Suprapubic skin (tissue), 4 donors: ENCODE results near the gene WDR91. TPM values are rescaled to one million over a fixed set of nuclear protein-coding genes. Genes with fewer than 3 reads are reported as not detected.
A peak's percentile ranks its signal among the peaks of the same experiment; 100 is the strongest.

Experiments used
- DNase-seq, 2 donors: peaks; one replicate each; pipeline ENCODE4 v3.0.0-alpha.2; 2019; ENCODE audit warnings: low spot score in 2 of 2
- H3K27ac ChIP-seq: fragments of 200-600 bp; sonication (generic); one replicate; pipeline ENCODE4 v1.5.1; 2019
- H3K27me3 ChIP-seq: fragments of 200-600 bp; sonication (generic); one replicate; pipeline ENCODE4 v1.5.1; 2019
- H3K36me3 ChIP-seq: fragments of 200-600 bp; sonication (generic); one replicate; pipeline ENCODE4 v1.5.1; 2019
- H3K4me1 ChIP-seq: fragments of 200-600 bp; sonication (generic); one replicate; pipeline ENCODE4 v1.5.1; 2019
- H3K4me3 ChIP-seq: fragments of 200-600 bp; sonication (generic); one replicate; pipeline ENCODE4 v1.5.1; 2019; ENCODE audit warnings: mild to moderate bottlenecking
- H3K9me3 ChIP-seq: fragments of 200-600 bp; sonication (generic); one replicate; pipeline ENCODE4 v1.5.1; 2019
- CTCF ChIP-seq, 2 donors: fragments of 200-600 bp in 1 of 2; fragments of 450-650 bp in 1 of 2; sonication (generic) in 1 of 2; IDR thresholded peaks; one replicate each; pipeline ENCODE4 v1.5.1; 2016 to 2019; ENCODE audit warnings: antibody characterized with exemption in 2 of 2, mild to moderate bottlenecking in 1 of 2, moderate library complexity in 1 of 2
- EP300 ChIP-seq: sonication (generic); formaldehyde crosslinking; IDR thresholded peaks from one replicate; pipeline ENCODE4 v1.6.1; 2017; ENCODE audit warnings: antibody characterized with exemption
- POLR2A ChIP-seq, 2 donors: fragments of 450-650 bp; IDR thresholded peaks; one replicate each; pipeline ENCODE4 v1.6.1; 2017; ENCODE audit warnings: antibody characterized with exemption in 2 of 2, mild to moderate bottlenecking in 2 of 2, moderate library complexity in 2 of 2
- POLR2AphosphoS5 ChIP-seq, 3 donors: sonication (generic); formaldehyde crosslinking; IDR thresholded peaks; one replicate each; pipeline ENCODE4 v1.6.1; 2017; ENCODE audit warnings: antibody characterized with exemption in 3 of 3
- WGBS: methylation state at CpG from one replicate; pipeline ENCODE4 v1.1.5; 2018; 5-methylcytosine and 5-hydroxymethylcytosine counted together
- total RNA-seq, 4 donors: library from RNA; depleted of rRNA; stranded (reverse); fragments of >200 nt; gene quantifications; one replicate each; pipeline ENCODE4 v1.1.0, GENCODE V29; 2016

The WDR91 gene
- total RNA-seq, 4 donors from 2014 or later: 18.1 to 38.9 (median 29.4) TPM

- TF ChIP-seq POLR2A (IDR thresholded peaks at IDR 0.05): no peak
- no peak for TF ChIP-seq CTCF (IDR thresholded peaks at IDR 0.05)
- TF ChIP-seq POLR2AphosphoS5 (IDR thresholded peaks at IDR 0.05): no peak
- no peak for TF ChIP-seq EP300
- DNase-seq: no peak
- Histone ChIP-seq H3K36me3 (peaks cover 72% of the 10 kb centered on the region), H3K27ac (no peak overlapping the region), H3K9me3 (no peaks in the 10 kb centered on the region), H3K4me3 (no peak overlapping the region), H3K27me3 (no peaks in the 10 kb centered on the region), H3K4me1 (peaks cover 20% of the 10 kb centered on the region)
Observed at GRCh38 chr7:135190703-135191102, 20.6 kb downstream of the WDR91 start.

GRCh38 chr7:135189961-135190360, 21.4 kb downstream of the WDR91 start:
- TF ChIP-seq EP300 (no peak), POLR2AphosphoS5 (IDR thresholded peaks at IDR 0.05) (no peak), CTCF (IDR thresholded peaks at IDR 0.05) (no peak), POLR2A (IDR thresholded peaks at IDR 0.05) (no peak)
- Histone ChIP-seq H3K27ac (no peak overlapping the region), H3K27me3 (no peaks in the 10 kb centered on the region), H3K36me3 (peaks cover 72% of the 10 kb centered on the region), H3K4me1 (peaks cover 20% of the 10 kb centered on the region), H3K4me3 (no peak overlapping the region), H3K9me3 (no peaks in the 10 kb centered on the region)
- DNase-seq: no peak
- whole genome bisulfite sequencing: 61% methylated on average over 4 of the region's 4 CpGs

- TF ChIP-seq CTCF (IDR thresholded peaks at IDR 0.05): no peak
- no peak for TF ChIP-seq POLR2A (IDR thresholded peaks at IDR 0.05)
- no peak for TF ChIP-seq POLR2AphosphoS5 (IDR thresholded peaks at IDR 0.05)
- TF ChIP-seq EP300: no peak
- H3K36me3 ChIP-seq: peaks cover 72% of the 10 kb centered on the region
- peak in 1 of 2 donors; percentile 38 for DNase-seq
- no peaks in the 10 kb centered on the region for H3K9me3 ChIP-seq
- H3K4me1 ChIP-seq: peaks cover 20% of the 10 kb centered on the region
- H3K4me3 ChIP-seq: no peak overlapping the region
- H3K27ac ChIP-seq: no peak overlapping the region
- H3K27me3 ChIP-seq: no peaks in the 10 kb centered on the region
- WGBS: 66% methylated on average over 6 of the region's 6 CpGs
Observed at GRCh38 chr7:135189221-135189662, 22.1 kb downstream of the WDR91 start.

GRCh38 chr7:135188298-135188984, 22.9 kb downstream of the WDR91 start:
- TF ChIP-seq POLR2A (IDR thresholded peaks at IDR 0.05) (no peak), POLR2AphosphoS5 (IDR thresholded peaks at IDR 0.05) (no peak), CTCF (IDR thresholded peaks at IDR 0.05) (no peak), EP300 (no peak)
- WGBS: 88% methylated on average over 11 of the region's 12 CpGs
- peaks cover 5% of the 10 kb centered on the region for H3K9me3 ChIP-seq
- H3K36me3 ChIP-seq: peaks cover 72% of the 10 kb centered on the region
- no peak overlapping the region for H3K4me3 ChIP-seq
- peaks cover 20% of the 10 kb centered on the region for H3K4me1 ChIP-seq
- peak in 1 of 2 donors; percentile 72 for DNase-seq
- no peak overlapping the region for H3K27ac ChIP-seq
- no peaks in the 10 kb centered on the region for H3K27me3 ChIP-seq

- WGBS: 95% methylated on average over 4 of the region's 12 CpGs
- DNase-seq: peak in 1 of 2 donors; percentile 73
- Histone ChIP-seq H3K27ac (no peak overlapping the region), H3K36me3 (peaks cover 73% of the 10 kb centered on the region), H3K4me3 (no peak overlapping the region), H3K27me3 (no peaks in the 10 kb centered on the region), H3K9me3 (peaks cover 20% of the 10 kb centered on the region), H3K4me1 (peaks cover 20% of the 10 kb centered on the region)
- no peak for TF ChIP-seq CTCF (IDR thresholded peaks at IDR 0.05)
Observed at GRCh38 chr7:135186841-135187253, 24.5 kb downstream of the WDR91 start.
